ENCODE measurements around the gene RAB44.

RAB44 gene

DNA sequence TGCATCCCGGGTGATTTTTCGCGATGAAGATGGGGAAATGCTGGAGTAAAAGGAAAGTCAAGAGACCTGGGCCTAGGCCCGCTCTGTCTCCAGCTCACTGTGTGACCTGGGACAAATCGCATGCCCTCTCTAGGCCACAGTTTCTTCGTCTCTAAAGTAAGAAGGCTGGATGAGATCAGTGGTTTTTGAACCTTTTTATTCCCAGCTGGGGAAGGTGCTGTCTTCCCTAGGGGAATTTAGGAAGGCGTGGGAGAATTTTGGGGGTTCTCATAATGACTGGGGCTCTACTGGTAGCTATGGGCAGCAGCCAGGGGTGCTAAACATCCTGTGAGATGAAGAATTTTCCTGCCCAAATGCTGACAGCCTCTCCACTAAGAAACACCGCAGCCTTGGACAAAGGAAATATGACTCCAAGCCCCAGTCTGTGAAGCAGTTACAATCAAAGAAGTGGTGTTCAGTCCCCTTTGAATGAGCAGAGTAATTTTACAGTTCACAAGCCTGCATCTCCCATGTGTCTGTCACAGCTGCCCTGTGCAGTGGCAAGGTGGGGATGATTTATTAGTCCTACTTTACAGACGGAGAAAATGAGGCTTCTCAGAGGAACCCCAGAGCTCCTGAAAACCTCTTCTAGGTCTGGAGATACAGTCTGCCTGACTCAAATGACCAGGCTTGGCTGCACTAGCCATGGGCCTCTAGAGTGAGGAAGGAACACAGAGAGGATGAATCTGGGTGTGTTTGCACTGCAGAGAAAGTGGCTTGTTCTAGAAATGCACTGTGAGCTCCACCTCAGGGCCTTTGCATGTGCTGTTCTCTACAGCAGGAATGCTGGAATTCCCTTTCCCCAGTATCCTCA lies 57.2 kb downstream of the RAB44 start:
- DNase-seq: no peak

DNA sequence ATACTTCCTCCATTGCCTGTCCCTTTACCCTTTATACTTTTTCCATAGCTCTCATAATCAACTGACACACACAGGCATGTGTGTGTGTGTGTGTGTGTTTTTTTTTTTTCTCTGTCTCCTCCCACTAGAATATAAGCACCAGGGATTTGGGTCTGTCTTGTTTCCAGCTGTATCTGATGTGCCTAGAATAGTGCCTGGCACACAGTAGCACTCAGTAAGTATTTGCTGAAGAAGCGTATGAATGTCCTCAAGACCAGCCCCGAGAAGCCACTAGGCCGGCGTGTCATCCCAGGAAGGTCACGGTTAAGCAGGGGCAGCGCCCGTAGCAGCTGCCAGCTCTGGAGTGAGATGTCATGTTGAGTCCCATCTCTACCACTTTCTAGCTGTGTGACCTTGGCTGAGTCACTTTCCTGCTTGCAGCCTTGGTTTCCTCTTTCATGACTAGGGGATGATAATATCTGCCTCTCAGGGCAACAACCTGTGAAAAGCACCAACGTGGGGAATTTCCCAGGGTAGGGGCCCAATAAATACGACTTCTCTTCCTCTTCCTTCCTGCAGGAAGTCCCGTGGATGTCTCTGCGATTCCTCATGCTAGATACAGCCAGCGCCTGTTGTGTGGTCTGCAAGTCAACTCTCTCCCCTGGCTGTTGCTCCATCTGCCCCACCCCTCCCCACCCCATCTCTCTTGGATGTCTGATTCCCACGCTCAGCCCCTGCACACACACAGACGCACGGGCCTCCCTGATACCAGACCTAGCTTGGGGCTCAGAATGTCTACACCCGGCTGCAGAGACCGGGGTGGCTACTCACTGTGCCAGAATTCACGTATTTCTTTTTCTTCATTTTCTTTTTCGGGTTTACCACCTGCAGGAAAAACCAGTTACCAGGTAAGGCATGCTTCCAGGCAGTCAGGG lies 58.1 kb downstream of the RAB44 start:
- DNase-seq: peak; percentile 88

DNA sequence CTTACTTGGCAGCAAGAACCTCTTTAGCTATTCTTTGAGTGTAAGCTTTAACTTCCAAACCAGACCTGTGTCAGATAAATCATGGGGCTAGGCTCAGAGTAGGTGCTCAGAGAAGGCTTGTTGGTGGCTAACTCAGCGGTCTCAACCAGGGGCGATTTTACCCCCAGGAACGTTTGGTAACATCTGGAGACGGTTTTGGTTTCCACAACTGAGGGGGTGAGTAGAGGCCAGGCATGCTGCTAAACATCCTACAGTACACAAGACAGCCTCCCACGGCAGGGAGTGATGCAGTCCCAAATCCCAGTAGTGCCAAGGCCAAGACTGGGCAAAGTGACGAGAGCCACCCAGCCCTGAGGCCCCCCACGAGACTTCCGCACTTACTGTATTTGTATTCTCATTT lies 59.2 kb downstream of the RAB44 start:
- no peak for DNase-seq

DNA sequence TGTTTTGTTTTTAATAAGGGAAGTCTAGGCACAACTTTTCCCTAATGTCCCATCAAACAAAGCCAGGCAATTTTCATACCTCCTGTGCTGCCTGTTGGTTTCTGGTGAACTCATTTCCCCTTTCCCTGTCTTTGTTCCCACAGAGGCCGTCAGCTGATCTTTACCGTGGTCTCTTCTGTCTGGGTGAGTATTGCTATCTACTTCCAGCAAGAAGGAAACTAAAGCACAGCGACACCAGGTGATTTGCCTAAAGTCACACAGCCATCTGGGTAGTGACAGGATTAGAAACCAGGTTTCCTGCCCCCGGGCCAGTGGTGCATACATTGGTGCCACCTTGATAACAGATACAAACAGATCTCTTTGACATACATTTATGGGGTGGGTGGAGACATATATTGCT lies 59.6 kb downstream of the RAB44 start:
- DNase-seq: peak; percentile 39

DNA sequence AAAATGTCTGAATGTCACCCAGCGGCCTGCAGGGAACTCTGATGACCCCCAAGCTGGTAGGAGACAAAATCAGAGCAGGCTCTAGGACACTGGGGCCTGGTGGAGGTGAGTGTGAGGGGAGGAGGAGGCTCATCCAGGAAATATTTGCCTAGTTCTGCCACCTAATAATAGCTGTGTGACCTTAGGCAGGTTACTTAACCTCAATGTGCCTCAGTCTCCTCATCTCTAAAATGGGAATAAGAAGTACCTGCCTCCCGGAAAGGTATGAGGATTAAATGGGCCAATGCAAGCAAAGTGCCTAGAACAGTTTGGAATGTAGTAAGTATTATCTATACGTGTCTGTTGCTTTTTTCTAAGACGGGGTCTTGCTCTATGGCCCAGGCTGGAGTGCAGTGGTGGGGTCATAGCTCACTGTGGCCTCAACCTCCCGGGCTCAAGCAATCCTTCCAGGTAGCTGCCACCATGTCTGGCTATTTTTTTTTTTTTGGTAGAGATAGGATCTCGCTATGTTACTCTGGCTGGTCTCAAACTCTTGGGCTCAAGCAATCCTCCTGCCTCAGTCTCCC lies 60.4 kb downstream of the RAB44 start:
- DNase-seq: no peak

DNA sequence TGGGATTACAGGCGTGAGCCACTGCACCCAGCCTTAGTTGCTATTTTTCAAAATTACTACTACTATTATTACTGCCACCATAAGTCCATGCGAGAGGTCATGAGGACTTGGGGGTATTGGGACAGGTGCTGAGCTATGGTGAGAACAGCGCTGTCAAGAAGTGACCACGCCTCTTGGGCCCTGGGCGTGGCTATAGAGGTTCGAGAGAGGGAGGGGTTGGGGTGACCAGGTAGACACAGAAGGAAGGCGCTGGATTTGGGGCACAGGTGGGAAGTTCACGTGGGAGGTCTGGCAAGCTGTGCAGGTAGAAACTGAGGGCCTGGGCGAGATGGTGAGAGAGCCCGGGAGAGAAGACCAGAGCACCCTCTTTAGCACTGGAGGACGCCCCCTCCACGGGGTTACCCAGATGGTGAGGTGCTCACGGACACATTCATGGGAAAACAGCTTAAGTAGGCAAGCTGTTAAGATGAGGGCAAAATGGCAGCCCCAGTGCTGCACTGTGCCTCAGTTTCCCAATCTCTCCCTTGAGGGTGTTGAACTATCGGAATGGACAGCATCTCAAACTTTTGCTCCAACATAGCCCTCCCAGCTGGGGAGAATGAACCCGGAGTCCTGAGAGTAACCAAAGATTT lies 61.0 kb downstream of the RAB44 start:
- DNase-seq: no peak

DNA sequence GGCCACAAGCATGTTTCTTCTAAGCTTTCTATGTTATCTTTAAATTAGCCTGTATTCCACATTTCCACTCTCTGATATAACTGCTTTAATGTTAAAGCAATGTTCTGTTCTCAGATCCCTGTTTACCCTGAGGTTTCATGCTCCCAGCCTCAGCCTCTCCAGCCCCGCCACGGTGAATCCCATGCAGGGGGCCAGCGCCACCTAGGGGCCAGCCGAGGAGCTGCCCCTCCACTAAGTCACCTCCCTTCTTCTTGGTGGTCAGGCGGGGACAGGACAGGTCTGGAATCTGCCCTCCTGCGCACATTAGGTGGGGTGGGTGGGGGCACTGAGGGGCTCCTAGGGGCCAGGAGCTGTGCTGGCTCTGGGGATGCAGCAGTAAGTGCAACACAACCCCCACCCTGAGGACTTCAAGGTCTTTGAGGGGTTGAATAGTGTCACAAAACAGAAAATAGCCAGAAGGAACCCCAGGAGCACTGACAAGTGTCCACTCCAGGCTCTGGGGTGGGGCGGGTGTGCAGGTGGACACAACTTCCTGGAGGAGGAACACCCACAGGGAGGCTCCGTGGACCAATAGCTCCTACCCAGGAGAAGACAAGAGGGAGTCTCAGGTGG lies 61.6 kb downstream of the RAB44 start:
- DNase-seq: peak; percentile 65

DNA sequence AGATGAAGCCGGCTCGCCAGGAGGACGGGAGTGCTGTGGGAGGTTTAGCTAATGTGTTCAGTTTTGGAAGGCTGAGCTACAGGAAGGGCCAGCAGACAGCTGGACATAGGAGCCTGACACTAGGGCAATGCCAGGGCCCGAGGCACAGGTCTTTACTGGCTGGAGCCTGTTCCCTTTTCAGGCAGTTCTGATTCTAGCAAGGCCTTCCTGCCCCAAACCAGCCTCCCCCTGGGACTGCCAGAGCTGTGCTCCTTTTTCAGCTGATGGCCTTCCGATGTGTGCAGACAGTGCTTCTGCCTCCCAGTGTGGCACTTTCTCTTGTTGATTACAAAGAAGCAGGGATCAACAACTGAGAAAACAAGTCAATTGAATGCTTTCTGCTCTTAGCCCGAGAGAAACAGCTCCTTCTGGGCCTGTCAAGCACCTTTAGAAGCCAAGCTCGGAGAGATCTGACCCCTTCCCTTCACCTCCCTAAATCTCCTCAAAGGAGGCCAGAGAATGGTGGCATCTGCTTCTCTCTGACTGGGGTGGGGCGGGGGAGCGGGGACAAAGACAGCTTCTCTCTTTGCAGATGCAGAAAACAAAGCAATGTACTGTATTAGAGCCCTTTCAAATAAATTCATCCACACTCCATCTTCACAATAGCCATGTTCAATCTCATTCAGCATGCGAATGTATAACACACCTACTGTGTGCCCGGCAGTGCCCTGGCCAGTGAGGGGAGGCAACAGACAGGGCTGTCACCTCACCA lies 63.2 kb downstream of the RAB44 start:
- no peak for DNase-seq

DNA sequence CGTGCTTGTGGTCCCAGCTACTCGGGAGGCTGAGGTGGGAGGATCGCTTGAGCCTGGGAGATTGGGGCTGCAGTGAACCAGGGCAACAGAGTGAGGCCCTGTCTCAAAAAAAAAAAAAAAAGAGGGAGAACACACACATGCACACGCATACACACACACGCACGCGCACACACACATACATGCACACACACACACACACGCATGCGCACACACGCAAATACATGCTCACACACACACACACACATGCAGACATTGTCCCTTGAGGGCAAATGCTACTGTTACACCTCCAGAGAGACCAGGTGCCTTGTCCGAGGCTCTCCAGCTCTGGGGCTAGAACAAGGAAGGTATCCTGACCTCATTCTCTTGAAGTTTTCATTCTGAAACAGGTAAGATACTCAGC lies 64.5 kb downstream of the RAB44 start:
- DNase-seq: no peak

DNA sequence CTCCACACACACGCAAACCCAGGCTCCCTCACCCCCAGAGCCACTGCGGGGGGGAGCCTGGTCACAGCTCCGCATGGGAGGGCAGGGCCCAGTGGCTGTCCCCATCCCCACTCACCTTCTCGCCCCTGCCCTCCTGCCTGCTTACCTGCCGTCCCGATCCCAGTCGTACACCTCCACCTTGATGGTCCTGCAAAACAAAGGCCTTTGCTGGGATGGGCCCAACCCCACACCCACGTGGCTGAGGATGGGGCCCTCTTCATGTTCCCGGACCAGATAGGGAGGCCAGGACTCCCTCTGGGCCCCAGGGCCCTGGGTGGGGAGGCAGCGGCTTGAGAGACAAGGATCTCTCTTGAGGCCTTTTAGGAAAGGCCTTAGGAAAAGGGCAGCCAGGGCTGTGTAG lies 67.6 kb downstream of the RAB44 start:
- no peak for DNase-seq

DNA sequence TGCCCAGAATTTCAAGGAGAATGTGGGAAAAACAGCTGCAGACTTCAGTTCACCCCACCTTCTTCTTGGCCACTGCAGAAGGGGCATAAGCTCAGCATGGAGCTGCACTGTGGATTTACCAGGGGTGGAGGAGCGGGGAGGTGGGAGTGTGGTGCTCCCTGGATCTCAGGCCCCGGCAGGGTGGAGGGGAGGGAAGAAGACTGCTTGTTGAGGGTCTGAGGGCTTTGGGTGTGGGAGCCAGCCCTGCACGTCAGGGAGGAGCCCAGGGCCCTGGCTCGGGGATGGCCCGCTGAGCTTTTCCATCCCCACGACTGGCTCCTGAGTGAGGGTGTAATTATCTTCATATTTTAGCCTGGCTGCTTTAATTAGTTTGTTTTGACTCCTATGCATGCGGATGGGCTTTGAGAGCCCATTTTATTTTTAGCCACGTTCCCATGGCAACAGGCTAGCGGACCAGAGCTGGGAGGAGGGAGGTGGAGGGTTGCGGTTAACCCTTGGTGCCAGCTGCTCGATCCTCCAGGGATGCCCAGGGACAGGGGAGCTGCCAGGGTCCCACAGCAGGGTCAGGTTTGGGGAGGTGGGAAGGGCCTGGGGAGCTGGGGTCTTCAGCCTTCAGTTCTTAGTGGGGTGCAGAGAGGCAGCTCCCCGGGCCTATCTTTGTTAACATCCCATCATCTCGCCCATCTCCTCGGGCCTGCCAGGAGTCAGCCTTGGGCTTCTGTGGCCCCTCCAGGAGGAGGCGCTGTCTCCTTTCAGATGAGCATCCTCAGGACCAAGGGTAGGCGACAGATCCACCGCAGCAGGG lies 68.2 kb downstream of the RAB44 start:
- peak; percentile 76 for DNase-seq

DNA sequence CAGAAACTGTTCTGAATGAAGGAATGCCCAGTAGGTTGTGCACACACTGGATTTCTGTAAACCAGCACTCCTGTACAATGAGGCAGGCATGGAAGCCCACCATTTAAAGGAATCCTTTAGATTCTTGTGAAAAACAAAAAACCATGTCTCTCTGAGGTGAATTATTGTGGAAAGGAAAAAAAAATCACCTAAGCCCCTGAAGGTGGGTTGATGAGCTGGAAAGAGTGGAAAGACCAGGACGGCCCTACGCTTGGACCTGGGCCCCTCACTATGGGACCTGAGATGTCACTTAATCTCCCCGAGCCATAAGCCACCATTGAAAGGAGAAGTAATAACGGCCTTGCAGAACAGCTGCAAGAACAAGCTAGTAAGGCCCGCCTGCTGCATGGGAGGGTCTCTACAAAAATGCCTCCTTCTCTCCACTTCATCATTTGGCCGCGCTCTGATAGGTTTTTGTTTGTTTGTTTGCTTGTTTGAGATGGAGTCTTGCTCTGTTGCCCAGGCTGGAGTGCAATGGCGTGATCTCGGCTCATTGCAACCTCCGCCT lies 68.8 kb downstream of the RAB44 start:
- DNase-seq: no peak

DNA sequence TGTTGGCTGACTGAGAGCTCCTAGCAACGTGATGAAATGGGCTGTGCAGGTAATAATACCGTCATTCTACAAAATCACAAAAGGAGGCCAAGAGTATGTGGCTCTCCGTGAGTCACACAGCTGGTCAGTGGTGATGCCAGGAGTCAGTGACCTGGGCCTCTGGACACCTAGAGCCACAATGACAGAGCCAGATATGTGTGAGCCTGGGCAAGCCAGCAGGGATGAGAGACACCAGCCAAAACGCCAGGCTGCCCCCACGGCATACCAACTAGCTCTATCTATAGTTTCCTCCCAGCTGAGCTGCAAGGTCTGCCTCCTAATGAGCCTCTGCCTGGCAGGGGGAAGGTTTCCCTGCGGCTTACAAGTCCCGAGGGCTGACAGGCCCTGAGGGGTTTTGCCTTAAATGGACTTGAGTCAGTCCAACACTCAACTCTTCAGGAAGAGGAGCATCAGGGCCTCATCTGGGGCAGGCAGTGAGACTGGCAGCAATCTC lies 71.6 kb downstream of the RAB44 start:
- no peak for DNase-seq

DNA sequence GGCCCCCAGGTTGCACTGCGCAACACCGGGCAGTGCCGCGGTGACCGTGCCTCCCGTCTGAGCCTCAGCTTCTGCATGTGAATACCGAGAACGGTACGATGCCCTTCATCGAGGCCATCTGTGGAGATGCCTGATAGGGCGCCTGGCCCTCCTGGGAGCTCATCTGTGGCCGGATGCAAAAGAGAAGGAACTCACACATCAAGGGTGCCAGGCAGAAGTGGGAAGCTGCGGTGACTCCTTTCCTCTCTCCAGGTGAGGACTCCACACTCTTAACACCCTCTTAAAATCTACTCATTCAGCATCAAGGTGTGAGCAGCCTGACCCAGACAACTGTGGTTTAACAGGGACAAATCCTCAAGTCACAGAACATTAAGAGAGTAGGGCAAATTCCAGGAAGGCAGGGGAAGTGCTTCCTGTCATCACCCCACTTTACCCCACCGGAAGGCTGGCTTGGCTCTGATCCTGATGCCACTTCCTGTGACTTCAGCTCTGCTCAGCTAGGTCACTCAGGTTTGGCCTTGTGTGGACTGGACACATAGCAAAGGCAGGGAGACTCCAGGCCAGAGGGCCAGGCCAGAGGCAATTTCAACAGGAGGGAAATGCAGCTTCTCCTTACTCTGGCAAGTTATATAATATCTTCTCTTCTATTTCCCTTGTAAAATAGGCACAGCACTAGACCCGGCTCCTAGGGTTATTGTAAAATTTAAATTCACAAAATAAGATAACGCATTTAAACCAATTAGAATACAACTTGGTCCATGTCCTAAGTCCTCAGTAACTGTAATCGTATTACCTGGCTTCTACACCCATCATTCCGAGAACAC lies 72.3 kb downstream of the RAB44 start:
- DNase-seq: no peak

DNA sequence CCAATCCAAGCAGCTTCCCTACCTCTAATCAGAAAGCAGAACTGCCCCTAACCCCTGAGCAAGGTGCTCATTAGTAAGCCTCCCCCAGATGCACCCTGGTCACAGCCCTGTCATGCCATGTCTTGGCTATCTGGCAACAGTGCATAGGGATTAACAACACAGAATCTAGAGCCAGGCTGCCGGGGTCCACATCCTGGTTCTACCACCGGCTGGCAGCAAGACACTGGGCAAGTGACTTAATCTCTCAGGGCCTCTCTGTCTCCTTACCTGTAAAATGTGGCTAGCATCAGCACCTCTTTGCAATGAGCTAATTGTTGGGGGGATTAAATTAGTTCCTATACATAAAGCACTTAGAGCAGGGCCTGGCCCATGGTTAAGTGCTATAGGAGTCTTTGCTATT lies 73.5 kb downstream of the RAB44 start:
- no peak for DNase-seq

DNA sequence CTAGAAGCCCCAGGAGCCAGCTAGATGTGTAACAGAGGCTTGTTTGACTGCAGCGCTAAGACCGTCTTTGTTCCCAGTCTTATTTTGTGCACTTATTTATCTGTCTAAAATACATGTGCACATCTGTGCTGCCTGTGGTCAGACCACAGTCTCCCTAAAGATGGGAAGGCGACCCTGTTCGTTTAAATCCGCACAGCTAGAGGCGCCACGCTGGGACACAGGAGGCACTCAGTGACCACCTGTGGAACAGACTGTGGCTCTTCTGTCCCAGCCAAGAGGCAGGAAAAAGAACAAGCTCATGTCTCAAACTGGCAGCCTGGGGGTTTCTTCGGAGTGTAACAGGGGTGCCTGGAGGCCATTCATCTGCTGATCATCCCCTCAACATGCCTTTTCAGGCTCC lies 74.8 kb downstream of the RAB44 start:
- DNase-seq: no peak

DNA sequence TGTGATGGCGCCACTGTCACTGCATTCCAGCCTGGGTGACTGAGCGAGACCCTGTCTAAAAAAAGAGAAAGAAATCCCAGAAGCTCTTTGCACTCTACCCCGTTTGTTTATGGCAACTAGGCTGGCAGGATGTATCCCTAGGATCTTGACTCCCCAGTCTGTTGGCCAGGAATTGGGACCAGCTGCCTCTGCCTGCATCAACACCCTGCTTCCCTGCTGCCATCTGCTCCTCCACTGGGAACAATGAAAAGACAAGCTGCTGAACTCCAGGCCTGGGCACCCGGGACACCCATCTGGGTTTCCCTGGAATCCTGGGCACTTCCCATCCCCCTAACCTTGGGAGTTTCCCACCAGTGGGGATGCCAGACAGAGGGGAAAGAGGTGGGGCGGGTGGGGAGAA lies 76.7 kb downstream of the RAB44 start:
- DNase-seq: no peak

DNA sequence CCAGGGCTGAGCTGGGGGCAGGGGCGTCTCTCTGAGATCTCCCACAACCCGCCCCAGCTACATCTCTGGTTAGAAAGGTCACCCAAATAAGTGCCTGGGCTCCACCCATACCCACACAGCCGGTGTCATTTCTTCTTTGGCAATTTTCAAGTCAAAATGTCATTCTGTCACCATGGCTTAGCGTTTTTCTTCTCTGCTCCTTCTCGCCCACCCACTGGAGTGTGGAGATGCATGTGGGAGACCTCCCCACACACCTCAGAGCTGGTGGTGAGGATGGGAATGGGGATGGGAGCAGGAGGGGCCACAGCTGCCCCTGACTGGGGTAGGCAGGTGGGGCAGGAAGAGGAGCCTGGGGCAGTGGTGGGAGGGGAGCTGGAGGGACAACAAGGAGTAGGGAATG lies 78.5 kb downstream of the RAB44 start:
- DNase-seq: no peak

DNA sequence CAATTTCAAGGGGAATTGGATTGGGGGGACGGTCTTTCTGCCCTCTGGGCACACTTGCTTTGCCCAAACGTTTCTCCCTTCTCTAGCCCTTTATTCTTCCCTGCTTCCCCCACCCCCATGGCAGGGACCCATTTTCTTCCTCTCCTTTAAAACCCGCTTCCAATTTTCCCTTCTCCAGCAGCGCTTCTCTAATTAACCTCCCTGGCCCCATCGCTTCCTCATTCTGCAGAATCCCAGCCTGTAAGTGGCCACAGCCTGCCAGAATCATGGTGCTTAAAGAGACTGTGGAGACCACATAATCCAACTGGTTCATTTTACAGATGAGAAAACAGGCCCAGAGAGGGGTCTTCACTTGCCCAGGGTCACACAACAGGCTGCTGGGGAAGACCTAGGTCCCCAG lies 80.2 kb downstream of the RAB44 start:
- no peak for DNase-seq

DNA sequence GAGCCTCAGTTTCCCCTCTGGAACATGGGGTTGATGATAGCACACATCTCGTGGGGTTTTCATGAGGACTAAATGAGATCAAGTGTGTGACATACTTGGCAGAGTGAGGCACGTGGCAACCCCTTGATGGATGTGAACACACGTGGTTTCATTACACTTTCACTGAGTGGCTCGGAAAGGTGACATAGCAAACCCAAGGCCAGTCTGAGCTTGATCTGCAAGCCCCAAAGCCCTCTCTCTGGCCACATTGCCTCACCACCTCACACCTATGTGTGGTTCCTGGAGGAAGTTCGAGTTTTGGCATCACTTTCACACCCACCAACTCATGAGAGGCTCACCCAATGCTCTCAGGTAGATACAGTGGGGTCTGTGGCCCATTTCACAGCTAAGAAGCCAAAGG lies 81.6 kb downstream of the RAB44 start:
- no peak for DNase-seq

Data from central memory CD4-positive, alpha-beta T cell (primary cell).